Hepatic stellate cell (primary cell): ENCODE results near the gene MYBPC1.
"Not testable (repeated sequence)": the region's sequence is repeated elsewhere in the genome, so short reads cannot be mapped to it uniquely, and the experiment has no call there.

Experiments
- DNase-seq: peaks from one replicate; pipeline ENCODE4 v3.0.0; 2011; ENCODE audit warnings: low spot score

Gene MYBPC1, protein sequence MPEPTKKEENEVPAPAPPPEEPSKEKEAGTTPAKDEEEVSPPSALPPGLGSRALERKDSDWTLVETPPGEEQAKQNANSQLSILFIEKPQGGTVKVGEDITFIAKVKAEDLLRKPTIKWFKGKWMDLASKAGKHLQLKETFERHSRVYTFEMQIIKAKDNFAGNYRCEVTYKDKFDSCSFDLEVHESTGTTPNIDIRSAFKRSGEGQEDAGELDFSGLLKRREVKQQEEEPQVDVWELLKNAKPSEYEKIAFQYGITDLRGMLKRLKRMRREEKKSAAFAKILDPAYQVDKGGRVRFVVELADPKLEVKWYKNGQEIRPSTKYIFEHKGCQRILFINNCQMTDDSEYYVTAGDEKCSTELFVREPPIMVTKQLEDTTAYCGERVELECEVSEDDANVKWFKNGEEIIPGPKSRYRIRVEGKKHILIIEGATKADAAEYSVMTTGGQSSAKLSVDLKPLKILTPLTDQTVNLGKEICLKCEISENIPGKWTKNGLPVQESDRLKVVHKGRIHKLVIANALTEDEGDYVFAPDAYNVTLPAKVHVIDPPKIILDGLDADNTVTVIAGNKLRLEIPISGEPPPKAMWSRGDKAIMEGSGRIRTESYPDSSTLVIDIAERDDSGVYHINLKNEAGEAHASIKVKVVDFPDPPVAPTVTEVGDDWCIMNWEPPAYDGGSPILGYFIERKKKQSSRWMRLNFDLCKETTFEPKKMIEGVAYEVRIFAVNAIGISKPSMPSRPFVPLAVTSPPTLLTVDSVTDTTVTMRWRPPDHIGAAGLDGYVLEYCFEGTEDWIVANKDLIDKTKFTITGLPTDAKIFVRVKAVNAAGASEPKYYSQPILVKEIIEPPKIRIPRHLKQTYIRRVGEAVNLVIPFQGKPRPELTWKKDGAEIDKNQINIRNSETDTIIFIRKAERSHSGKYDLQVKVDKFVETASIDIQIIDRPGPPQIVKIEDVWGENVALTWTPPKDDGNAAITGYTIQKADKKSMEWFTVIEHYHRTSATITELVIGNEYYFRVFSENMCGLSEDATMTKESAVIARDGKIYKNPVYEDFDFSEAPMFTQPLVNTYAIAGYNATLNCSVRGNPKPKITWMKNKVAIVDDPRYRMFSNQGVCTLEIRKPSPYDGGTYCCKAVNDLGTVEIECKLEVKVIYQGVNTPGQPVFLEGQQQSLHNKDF

DNA sequence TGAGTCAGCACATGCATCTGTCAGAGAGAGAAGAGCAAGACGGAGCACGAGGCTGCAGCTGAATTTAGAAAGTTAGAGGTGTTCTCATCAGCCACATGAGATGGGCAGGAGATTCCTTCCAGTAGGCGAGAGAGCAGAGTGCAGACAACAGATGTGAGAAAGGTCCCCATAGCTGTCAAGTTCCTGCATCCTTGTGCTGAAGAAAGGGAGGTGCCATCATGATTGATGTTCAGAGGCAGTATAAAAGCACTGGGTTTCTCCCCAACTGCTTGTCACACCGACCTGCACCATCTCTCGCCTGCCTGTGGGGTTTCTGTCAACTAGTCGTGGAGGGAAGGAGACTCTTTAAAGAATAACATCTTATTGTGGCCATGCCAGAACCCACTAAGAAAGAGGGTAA, at the start of gene MYBPC1:
TSS of gene MYBPC1 (plus strand) at position 272 of the 400 bp plus-strand sequence. CDS start at position 372, 100 bp downstream.
- no peak for DNase-seq

DNA sequence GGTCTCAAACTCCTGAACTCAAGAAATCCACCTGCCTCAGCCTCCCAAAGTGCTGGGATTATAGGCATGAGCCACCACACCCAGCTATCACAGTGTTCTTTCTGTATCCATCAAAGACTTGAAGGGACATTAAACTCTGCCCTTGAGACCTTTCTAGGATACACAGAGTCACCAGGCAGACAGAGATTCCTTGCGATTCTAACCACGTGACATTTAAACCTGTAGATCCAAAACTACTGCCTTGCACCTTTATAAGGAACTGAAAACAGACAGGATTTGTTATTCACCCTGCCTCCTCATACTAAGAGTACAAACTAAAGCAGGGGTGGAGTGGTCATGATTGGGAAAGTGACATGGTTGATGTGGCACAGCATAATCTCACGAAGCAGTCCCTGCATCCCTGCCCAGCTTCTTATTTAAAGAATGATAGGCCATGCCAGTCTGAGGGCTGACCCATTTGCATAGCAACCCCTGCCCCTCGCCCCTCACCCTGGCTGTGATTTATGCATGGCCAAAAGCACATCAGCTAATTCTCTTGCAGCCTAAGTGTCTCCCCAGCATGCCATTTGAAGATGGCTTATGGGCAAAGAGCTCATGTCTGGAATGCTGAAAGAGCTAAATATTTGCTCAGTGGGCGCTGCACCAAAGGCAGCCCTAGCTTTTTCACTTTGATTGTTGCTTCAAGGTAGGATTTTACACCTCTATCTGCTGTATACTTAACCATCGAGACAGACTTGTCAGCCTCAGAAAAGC, 43.2 kb upstream of the MYBPC1 start:
- no peak for DNase-seq

DNA sequence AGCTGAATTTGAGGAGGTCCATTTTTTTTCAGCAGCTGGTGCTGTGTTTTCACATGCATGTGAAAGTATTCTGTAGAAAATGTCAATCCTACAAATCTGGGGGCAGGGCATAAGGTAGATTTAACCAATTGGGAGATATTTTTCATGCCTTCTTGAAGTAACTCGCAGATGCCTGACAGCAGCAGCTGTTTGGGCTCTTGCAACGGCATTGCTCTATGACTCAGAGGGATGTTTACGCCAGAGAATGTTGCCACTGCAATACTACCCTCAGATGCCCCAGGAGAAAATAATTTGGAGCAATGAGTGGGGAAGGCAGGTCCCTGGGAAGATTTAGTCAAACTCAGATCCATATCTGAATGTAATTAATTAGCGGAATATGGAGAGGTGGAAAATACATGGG, 42.5 kb upstream of the MYBPC1 start:
- no peak for DNase-seq

DNA sequence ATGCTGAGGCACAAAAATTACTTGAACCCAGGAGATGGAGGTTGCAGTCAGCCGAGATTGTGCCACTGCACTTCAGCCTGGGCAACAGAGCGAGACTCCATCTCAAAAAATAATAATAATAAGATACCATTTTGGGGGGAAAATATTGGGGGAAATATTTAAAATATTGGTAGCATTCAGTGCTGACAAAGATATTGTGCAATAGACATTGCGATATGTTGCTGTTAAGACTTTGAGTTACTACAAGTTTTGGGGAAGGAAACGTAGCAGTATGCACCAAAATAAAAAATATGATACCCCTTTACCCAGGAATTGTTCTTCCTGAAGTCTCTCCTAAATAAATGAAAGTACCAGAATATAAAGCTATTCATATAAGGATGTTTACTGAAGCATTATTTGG, 37.7 kb upstream of the MYBPC1 start:
- no peak for DNase-seq

DNA sequence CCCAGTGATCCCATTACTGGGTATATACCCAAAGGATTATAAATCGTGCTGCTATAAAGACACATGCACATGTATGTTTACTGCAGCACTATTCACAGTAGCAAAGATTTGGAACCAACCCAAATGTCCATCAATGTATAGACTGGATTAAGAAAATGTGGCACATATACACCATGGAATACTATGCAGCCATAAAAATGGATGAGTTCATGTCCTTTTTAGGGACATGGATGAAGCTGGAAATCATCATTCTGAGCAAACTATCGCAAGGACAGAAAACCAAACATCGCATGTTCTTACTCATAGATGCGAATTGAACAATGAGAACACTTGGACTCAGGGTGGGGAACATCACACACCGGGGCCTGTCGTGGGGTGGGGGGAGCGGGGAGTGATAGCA, 36.0 kb upstream of the MYBPC1 start:
- not testable (repeated sequence) for DNase-seq

DNA sequence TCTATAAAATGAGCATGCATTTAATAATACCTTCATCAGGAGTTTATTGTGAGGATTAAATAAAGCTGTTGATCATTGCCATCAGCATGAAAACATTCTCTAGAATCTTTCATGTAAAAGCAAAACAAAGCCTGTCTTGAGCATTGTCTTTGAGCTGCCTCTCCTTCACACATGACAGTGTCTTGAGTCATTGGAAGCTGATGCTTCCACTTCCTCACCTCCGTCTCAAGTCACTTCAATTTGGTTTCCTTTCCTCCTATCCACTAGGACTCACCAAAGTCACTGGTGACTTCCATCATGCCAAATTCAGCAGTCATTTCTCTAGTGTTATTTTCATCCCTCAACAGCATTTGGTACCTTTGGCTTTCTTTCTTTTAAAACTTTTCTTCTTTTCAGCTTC, 31.6 kb upstream of the MYBPC1 start:
- DNase-seq, result no peak

DNA sequence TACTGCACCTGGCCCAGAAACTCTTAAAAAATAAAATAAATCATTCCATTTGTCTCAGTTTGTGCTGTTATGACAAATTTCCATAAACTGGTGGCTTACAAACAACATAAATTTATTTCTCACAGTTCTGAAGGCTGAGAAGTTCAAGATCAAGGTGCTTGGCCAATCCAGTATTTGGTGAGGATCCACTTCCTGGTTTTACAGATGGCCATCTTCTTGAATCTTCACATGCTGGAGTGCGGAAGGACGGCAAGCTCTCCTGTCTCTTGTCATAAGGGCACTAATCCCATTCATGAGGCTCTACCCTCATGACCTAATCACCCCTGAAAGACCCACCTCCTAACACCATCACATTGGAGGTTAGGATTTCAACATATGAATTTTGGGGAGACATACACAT, 29.9 kb upstream of the MYBPC1 start:
- DNase-seq, result no peak

DNA sequence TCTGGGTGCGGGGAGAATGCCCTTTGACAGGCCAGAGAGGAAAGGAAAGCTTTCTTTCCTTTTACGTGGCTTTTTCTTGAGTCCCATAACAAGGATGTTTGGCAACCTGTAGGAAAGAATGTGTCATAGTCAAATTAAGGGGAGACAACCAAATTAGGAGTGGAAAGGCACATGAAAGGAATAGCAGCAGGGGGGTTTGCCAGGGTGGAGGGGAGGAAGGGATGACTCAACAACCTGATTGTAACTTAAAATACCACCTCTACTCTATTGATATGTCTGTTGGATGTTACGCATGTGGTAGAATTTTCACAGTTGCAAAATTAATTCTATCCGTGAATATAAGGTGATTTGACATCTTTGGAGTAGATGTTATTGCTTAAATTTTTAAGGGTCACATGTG, 28.5 kb upstream of the MYBPC1 start:
- no peak for DNase-seq

DNA sequence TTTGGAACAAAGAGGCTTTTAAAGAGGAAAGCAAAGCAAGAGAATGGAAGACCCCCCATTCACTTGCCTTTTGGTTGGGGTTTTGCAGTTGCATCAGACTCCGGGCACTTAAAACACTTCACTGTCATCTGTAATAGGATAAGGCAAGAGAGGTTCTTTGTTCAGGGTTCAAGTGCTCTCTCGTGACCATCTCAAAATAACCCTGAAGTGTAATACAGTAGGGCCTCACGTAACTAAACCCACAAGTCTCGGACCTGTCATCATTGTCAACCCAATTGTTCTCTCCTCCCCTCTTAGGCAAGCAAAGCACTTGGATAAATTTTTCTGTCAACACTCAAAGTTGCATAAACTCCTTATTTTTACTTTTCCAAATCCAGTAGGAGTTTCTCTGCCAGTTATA, 26.9 kb upstream of the MYBPC1 start:
- no peak for DNase-seq

DNA sequence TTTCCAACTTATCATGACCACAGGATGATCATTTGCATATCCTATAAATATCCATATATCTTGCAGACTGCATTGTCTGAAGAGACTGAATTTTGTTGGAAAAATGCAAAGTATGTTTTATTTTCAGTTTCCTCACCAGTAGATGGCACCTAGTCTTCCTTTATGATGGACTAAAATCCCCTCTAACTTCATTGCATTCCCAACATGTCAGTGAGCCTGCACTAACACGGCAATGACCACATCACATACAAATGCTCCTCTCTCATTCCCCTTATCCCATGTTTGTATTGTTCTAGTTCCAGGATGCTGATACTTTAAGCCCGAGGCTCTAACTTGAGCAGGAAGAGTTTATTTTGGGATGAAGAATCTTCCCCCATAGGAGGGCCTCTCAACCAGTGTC, 24.7 kb upstream of the MYBPC1 start:
- peak; percentile 18 for DNase-seq

DNA sequence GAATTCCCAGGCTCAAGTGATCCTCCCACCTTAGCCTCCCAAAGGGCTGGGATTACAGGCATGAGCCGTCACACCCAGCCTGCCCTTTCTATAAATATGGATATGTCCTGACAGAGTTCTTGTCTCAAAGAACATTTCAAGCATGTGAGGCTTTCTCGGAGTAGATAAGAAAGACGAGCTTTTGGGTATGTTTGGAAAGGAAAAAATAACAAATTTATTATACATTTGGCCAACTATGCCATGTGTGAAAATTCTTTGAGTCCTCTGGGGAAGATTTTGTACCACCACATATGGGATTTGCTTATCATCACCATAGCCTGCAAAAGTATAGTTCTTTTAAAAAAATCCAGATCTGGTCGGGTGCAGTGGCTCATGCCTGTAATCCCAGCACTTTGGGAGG, 23.7 kb upstream of the MYBPC1 start:
- no peak for DNase-seq

DNA sequence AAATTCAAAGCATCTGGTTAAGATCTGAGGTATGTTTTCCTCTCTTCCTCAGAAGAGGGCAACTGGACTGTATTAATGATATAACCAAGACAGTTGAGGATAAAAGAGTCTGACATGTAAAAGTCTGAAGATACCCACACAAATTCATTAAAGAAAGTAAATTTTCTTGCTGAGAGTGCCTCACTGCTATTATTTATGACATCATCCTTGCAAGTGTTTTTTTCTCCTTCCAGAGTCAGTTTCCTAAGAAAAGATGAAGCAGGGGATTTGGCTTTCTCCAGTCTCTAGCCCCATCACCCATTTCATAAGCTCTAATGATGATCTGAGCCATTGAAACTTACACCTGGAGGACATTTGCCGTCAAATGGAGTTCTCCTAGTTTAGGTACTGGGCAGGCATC, 21.0 kb upstream of the MYBPC1 start:
- no peak for DNase-seq

DNA sequence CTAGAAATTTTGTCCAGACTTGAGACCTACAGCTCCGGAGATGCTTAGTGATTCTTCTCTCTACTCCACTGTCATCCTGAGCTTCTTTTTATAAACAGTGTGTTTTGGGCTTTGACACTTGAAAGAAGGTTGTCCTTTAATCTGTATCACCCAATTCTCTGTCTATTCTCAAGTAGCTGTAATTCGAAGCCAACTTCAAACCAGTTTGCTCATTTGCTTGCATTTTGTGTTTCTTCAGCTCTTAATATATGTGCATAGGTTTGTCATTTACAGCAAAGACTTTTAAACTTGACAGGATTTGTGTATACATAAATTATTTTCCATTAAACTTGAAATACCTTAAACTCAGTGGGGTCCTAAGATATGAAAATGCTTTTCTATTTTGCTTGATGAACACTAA, 16.4 kb upstream of the MYBPC1 start:
- DNase-seq, result no peak

DNA sequence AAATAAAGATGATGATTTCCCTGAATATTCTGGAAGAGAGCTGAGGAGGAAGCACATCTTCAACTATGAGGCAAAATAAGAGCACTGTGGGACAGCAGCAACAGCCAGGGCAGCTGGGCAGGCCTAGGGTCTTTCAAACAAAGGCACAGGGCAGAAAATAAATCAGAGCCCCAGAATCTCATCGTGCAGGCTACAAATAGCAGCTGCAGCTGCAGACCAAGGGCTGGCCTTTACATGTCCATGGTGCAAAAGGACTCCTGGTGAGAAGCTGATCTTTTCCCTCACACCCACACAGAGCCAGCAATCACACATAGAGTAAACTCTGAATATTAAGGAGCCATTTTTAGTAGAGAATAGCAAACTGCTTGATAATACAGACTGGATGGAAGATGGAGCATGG, 13.6 kb upstream of the MYBPC1 start:
- DNase-seq, result no peak

DNA sequence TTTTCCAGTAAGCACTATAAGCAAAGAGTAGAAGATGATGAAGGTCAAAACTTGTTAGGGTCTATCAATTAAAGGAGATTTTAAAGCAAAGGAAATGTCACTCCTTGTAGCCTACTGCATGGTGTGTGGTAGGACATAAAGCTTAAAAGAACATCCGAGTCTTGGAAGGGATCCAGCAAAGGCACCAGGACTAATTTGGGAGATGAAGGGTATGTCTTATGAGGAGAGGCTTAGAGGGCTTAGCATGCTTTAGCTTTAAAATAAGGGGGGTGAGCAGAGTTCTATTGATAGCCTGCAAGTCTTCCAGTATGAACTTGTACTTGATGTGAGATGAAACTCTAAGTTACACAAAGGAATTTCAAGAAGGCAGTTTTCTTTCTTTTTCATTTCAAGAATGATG, 11.8 kb upstream of the MYBPC1 start:
- no peak for DNase-seq

DNA sequence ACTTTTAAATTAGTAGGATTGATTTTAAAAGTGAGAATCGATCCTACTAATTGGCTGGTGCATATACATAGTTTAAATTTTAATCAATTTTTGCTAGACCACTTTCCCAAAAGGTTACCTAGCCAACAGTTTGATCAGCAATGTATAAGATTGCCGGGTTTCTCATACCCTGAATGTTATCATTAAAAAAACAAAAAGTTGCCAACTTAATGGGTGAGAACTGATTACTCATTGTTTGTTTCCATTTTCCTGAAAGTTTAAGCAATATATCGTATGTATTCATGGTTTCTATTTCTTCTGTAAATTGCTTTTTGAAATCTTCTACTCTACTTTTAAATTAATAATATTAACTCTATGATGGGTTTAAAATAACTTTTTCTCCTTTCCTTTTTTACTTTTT, 4.4 kb upstream of the MYBPC1 start:
- DNase-seq, result no peak

DNA sequence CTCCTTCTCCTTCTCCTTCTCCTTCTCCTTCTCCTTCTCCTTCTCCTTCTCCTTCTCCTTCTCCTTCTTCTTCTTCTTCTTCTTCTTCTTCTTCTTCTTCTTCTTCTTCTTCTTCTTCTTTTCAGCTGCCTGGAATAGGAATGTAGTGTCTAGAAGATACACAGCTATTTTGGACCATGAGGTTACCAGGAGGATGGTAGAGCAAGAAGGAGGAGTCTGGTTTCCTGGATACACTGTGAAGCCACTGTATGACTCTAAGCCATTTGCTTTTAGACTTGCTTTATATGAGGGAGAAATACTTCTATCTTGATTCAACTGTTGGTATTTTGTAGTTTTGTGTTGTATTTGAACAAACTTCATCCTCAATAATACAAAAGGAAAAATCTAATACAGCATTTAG, 3.0 kb upstream of the MYBPC1 start:
- DNase-seq, result no peak

DNA sequence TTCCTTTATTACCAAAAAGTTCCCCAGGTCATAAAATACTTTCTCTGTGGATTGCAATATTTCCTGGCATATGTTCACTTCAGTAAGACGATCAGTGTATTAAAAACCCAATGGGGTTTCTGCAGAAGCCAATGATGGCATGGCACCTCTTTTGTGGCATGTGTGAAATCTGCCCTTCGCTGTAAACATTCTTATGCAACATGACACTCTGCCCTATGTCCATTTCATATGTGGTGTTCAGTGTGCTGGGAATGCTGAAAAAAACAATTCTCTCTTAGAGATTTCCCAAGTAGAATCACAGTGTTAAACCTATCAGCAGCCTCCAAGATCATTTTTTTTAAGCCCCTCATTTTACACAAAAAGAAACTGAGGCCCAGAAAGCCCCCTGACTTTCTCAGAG, 2.3 kb upstream of the MYBPC1 start:
- no peak for DNase-seq

DNA sequence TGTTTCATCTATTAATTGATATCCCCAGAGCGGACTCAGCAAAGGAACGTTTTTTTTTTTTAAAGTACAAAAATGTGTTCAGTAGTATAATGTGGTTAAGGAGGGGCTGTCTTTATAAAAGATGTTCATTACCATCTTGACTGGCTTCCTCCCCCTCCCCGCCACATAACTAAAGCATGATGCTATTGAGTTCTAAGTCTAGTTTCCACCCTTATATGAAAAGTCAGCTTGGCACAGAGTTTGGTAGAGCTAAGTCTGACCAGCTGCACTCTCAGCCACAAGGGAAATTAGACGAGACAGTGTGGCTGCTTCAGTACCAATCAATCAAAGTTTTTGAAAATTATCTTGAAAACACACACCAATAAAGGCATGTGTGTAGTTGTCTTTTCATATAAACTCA, 1.9 kb upstream of the MYBPC1 start:
- DNase-seq, result no peak

DNA sequence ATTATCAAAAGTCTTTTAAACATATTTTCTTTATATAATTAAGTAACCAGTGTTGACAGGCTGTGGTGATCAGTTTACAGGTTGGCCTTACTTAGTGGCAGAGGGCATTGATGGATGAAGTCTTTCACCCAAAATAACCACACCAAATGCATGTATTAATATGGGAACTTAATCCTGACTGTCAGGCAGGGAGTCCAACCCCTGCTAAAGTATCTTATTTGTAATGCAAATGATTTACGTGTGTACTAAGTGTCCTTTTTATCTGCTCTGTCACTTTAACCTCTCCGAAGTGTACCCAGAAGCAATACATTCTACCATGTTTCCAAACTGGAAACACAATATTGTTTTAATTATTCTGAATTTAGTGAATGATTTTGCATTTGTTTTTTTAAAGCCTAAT, 1.4 kb downstream of the MYBPC1 start:
- no peak for DNase-seq

DNA sequence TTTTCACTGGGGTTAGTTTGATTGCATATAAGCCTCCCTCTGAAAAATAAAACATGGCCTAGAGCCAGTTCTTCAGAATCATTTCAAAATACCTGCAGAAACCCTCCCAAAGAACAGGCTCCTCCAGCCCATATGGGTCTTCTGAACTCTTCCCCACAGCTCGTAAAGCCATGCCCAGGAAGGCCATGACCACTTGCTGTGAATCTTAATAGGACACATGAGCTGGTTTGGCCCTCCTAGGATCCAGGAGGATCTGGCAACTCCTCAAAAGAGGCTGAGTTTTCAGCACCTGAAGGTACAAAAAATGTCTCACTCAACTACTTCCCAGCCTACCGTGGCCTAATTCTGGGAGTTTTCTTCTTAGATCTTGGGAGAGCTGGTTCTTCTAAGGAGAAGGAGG, 2.4 kb downstream of the MYBPC1 start:
- no peak for DNase-seq

DNA sequence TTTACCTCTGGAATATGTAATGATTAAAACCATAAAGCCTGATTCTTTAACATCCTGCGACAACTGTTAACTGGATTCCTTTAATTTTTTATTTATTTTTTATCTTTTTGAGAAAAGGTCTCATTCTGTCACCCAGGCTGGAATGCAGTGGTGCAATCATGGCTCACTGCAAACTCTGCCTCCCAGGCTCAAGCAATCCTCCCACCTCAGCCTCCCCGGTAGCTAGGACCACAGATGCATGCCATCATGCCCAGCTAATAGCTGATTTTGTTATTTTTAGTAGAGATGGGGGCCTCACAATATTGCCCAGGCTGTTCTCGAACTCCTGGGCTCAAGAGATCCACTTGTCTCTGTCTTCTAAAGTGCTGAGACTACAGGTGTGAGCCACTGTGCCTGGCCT, 3.7 kb downstream of the MYBPC1 start:
- no peak for DNase-seq
